ENCODE results near the gene TSFM. TPM values are rescaled to one million over a fixed set of nuclear protein-coding genes. Genes with fewer than 3 reads are reported as not detected.

TSFM gene
- total RNA-seq, 1 donor from 2014 or later, result 28.4 TPM

DNA sequence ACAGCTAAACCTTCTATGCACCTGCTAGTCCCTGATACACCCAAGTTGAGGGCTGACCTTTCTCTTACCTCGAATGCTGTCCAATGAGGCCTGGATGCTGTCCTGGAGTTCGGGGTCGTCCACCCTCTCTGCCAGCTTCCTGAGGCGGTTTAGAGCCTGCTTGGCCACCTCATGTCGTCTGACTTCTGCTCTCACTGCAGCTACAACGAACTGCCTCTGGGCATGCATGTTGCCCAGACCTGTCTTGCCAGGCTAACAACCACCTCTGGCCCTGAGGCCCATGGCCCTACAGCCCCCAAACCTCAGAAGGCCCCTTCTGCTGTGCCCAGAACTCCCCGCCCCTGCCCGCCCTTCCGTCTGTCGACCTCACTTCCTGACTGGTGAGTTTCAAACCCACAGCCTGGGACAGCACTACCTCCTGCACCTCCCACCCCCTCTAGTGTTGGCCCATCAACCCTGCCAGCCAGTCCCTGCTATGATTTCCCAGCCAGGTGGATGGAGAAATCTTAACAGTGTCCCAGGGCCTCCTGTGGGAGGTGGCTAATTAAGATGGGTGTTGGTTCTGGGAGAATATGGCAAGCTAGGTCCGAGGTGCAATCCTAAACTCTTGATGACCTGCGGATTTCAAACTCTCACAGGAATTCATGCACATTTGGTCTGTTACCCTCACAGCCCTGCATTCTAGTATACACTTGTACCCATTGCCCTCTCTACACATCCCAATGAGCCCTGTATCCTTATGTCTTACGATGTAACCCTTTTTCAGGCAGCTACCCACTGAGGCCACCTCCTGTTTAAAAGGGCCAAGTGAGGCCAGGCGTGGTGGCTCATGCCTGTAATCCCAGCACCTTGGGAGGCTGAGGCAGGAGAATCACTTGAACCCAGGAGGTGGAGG, 40.5 kb upstream of the TSFM start:
- Mint-ChIP-seq H3K27ac (peak overlapping the region; percentile 90), H3K9me3 (no peaks in the 10 kb centered on the region), H3K36me3 (ENCODE audit: low read depth) (peaks cover 25% of the 10 kb centered on the region), H3K4me3 (peak overlapping the region; percentile 88), H3K27me3 (no peaks in the 10 kb centered on the region), H3K4me1 (peaks cover 59% of the 10 kb centered on the region)
- DNase-seq, result peak; percentile 44
- POLR2A ChIA-PET, result interaction anchor here (0.6 to 1.8 kb wide), 3 partner anchors 8 to 14 kb away, joined by 3 to 11 read pairs (median 4); partner anchors contain the start of gene CDK4
- CTCF ChIA-PET, result interaction anchor here (0.6 to 1.4 kb wide), 7 partner anchors 14 to 158 kb away, joined by 3 to 8 read pairs (median 3); no protein-coding TSS in a partner anchor
- TF ChIP-seq, protein P1, sequence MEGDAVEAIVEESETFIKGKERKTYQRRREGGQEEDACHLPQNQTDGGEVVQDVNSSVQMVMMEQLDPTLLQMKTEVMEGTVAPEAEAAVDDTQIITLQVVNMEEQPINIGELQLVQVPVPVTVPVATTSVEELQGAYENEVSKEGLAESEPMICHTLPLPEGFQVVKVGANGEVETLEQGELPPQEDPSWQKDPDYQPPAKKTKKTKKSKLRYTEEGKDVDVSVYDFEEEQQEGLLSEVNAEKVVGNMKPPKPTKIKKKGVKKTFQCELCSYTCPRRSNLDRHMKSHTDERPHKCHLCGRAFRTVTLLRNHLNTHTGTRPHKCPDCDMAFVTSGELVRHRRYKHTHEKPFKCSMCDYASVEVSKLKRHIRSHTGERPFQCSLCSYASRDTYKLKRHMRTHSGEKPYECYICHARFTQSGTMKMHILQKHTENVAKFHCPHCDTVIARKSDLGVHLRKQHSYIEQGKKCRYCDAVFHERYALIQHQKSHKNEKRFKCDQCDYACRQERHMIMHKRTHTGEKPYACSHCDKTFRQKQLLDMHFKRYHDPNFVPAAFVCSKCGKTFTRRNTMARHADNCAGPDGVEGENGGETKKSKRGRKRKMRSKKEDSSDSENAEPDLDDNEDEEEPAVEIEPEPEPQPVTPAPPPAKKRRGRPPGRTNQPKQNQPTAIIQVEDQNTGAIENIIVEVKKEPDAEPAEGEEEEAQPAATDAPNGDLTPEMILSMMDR (IDR thresholded peaks at IDR 0.05), result no peak
- intact Hi-C loops (cut with micrococcal nuclease), result loop anchor here (1.0 to 5.0 kb wide), 4 partner anchors 21 to 285 kb away; partner anchors contain the start of genes B4GALNT1, GLI1 and INHBE
- ATAC-seq (ENCODE audit: low read depth), result peak; percentile 60

DNA sequence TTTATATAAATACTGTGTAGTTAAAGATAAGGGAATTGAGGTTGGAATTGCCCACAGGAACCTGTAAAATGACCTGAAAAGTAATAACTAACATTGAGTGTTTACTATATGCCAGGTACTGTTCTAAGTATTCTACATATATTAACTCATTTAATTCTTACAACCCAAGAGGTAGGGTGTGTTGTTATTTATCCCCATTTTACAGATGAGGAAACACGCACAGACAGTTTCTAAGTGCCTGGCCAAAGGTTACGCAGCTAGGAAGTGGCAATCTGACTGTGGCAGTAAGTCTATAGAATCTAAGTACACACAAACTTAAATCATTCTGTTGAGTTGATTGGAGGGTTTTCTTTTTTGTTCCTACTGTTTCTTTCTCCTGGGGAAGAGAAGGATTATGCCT, 38.8 kb upstream of the TSFM start:
- Mint-ChIP-seq H3K4me1 (peaks cover 59% of the 10 kb centered on the region), H3K4me3 (peak overlapping the region; percentile 86), H3K36me3 (ENCODE audit: low read depth) (peaks cover 40% of the 10 kb centered on the region), H3K9me3 (no peaks in the 10 kb centered on the region), H3K27me3 (no peaks in the 10 kb centered on the region), H3K27ac (peak overlapping the region; percentile 89)
- TF ChIP-seq, protein P1 (IDR thresholded peaks at IDR 0.05), result no peak
- DNase-seq (no peak), ATAC-seq (ENCODE audit: low read depth) (no peak)
- intact Hi-C loops (cut with micrococcal nuclease), result loop anchor here (1.0 to 5.0 kb wide), 9 partner anchors 9 to 286 kb away; partner anchors contain the start of genes B4GALNT1, CDK4, EEF1AKMT3 and GLI1
- ChIA-PET POLR2A (interaction anchor here (1.1 to 2.7 kb wide), 4 partner anchors 10 to 152 kb away, joined by 3 to 28 read pairs (median 3); partner anchors contain the start of gene MARCHF9), CTCF (interaction anchor here (1.9 kb wide), 1 partner anchor 13 kb away, joined by 14 read pairs; no protein-coding TSS in a partner anchor)

DNA sequence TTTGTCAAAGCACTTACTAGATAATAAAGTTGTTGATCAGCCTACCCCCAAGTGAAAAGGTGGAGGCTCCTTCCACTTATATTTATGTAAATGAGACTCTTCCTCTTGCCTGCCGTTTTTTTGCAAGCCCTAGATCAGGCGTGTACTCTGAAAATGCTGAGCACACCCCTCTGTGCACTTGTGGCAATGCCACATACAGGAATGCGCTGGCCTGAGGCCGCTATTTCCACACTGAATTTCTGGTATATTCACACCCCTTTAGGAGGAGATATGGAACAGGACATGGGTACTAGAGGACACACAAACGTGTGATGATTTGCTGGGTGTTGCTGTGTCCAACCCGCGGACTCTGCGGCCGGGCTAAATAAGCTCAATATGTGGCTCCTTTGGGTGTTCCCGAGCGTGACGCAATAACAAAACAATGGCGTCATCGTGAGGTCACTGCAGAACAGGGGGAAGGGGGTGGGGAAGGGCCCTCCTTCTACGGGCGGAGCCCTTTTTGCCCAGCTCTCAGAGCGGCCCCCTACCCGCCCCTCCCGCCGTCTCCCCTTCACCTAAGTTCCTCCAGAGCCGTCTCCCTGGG, 38.3 kb upstream of the TSFM start:
- peak overlapping the region; percentile 89 for H3K27ac Mint-ChIP-seq
- ATAC-seq (ENCODE audit: low read depth), result peak; percentile 50
- H3K27me3 Mint-ChIP-seq, result no peaks in the 10 kb centered on the region
- TF ChIP-seq, protein P1 (IDR thresholded peaks at IDR 0.05), result no peak
- ChIA-PET CTCF (interaction anchor here (1.0 to 1.9 kb wide), 2 partner anchors 12 to 39 kb away, joined by 4 to 14 read pairs; partner anchors contain the start of gene TSFM), POLR2A (interaction anchor here (0.6 to 2.7 kb wide), 16 partner anchors 10 to 1914 kb away, joined by 3 to 28 read pairs (median 4); partner anchors contain the start of genes ARHGAP9, ATP23, CTDSP2 and MARCHF9)
- peak; percentile 71 for DNase-seq
- H3K9me3 Mint-ChIP-seq, result no peaks in the 10 kb centered on the region
- H3K36me3 Mint-ChIP-seq (ENCODE audit: low read depth), result peaks cover 43% of the 10 kb centered on the region
- peaks cover 55% of the 10 kb centered on the region for H3K4me1 Mint-ChIP-seq
- H3K4me3 Mint-ChIP-seq, result peak overlapping the region; percentile 86
- intact Hi-C loops (cut with micrococcal nuclease), result loop anchor here (1.0 to 5.0 kb wide), 7 partner anchors 8 to 287 kb away; partner anchors contain the start of genes CDK4, EEF1AKMT3, GLI1 and INHBE

DNA sequence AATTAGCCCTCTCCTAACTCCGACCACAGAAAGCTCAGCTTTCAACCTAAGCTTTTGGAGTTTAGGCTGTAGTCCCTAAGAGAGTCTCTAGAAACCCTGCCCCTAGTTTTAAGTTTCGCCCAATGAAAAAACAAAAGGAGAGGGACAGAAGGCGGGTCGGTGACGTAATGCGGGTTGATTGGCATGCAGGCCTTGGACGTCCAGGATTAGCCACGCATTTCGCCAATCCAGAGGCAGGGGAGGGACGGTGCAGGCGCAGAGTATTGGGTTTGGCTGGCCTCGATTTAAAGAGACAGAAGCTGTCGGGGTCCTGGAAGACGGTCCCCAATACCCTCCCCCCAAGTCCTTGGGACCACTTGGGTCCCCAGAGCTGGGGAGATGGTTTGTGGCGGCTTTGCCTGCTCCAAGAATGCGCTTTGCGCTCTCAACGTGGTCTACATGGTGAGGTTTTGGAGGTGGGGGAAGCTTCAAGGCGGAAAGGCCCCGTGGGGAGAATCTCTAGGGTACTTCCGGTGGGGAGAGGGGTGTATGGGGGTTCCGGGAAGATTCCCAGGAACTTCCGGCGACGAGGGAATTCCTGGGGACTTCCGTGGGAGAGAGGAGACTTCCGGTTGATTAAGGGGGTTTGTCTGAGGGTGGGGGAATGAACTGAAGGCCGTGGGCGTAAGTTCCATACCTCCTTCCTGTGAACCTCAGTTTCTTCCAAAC, 37.7 kb upstream of the TSFM start, which contains the start of gene TSPAN31:
Gene TSPAN31 (plus strand): TSS at position 263 of the 708 bp plus-strand sequence. CDS start 116 bp downstream, at position 379.
- Mint-ChIP-seq H3K36me3 (ENCODE audit: low read depth) (peaks cover 42% of the 10 kb centered on the region), H3K4me3 (peak within 1 kb of the TSS; percentile 86), H3K27ac (peak within 1 kb of the TSS; percentile 89), H3K4me1 (peaks cover 53% of the 10 kb centered on the region), H3K9me3 (no peaks in the 10 kb centered on the region), H3K27me3 (no peaks in the 10 kb centered on the region)
- TF ChIP-seq, protein P1 (IDR thresholded peaks at IDR 0.05), result no peak
- CTCF ChIA-PET, result interaction anchor here (1.0 to 1.9 kb wide), 2 partner anchors 11 to 38 kb away, joined by 4 to 14 read pairs; partner anchors contain the start of gene TSFM
- peak; percentile 87 for ATAC-seq (ENCODE audit: low read depth)
- POLR2A ChIA-PET, result interaction anchor here (0.6 to 2.7 kb wide), 17 partner anchors 9 to 1915 kb away, joined by 3 to 28 read pairs (median 4); partner anchors contain the start of genes ARHGAP9, ATP23, CTDSP2 and MARCHF9
- DNase-seq, result peak; percentile 81
- intact Hi-C loops (cut with micrococcal nuclease), result loop anchor here (1.0 to 5.0 kb wide), 7 partner anchors 7 to 288 kb away; partner anchors contain the start of genes CDK4, EEF1AKMT3, GLI1 and INHBE

Measured in activated B cell treated with CpG ODN at 0.5 μM for 24 hours (primary cell).